Loucy (cell line): Measurements from ENCODE around the gene SH2D4B.

Source experiments
- H2AFZ ChIP-seq: fragments of 200-600 bp; sonication (generic); 2 replicates; pipeline ENCODE4 v1.6.0; 2016; ENCODE audit warnings: antibody characterized with exemption, mild to moderate bottlenecking, low read length, moderate library complexity
- H3F3A ChIP-seq: fragments of 200-600 bp; 2 replicates; pipeline ENCODE4 v1.6.0; 2016; ENCODE audit warnings: antibody characterized with exemption, low read depth, mild to moderate bottlenecking
- H3K27me3 ChIP-seq: fragments of 200-600 bp; sonication (generic); 2 replicates; pipeline ENCODE4 v1.6.1; 2014; ENCODE audit warnings: low read length, mild to moderate bottlenecking; ENCODE audit not compliant: insufficient read depth, poor library complexity, severe bottlenecking
- H3K36me3 ChIP-seq: fragments of 200-600 bp; sonication (generic); 2 replicates; pipeline ENCODE4 v1.6.1; 2016; ENCODE audit warnings: low read length; ENCODE audit not compliant: insufficient read depth
- H3K4me1 ChIP-seq: fragments of 200-600 bp; sonication (generic); 2 replicates; pipeline ENCODE4 v1.5.1; 2014; ENCODE audit warnings: low read length, mild to moderate bottlenecking; ENCODE audit not compliant: insufficient read depth, poor library complexity, severe bottlenecking
- H3K4me2 ChIP-seq: fragments of 200-600 bp; sonication (generic); 2 replicates; pipeline ENCODE4 v1.6.0; 2014; ENCODE audit warnings: antibody characterized with exemption, low read length, low read depth, mild to moderate bottlenecking; ENCODE audit not compliant: poor library complexity, severe bottlenecking
- H3K4me3 ChIP-seq: fragments of 200-600 bp; sonication (generic); 2 replicates; pipeline ENCODE4 v1.5.1; 2014; ENCODE audit warnings: low read length, mild to moderate bottlenecking, mixed read lengths; ENCODE audit not compliant: poor library complexity, severe bottlenecking
- H3K79me2 ChIP-seq: fragments of 200-600 bp; sonication (generic); 2 replicates; pipeline ENCODE4 v1.6.1; 2014; ENCODE audit warnings: low read length; ENCODE audit not compliant: insufficient read depth
- H3K9ac ChIP-seq: fragments of 200-600 bp; sonication (generic); 2 replicates; pipeline ENCODE4 v1.6.0; 2014; ENCODE audit warnings: mild to moderate bottlenecking, low read depth, low read length, moderate library complexity; ENCODE audit not compliant: poor library complexity, severe bottlenecking
- H3K9me2 ChIP-seq: fragments of 200-600 bp; sonication (generic); replicated peaks from 2 replicates; pipeline ENCODE4 v1.6.1; 2016; ENCODE audit warnings: low read depth, low read length, mixed read lengths
- H3K9me3 ChIP-seq: fragments of 200-600 bp; sonication (generic); 2 replicates; pipeline ENCODE4 v1.6.1; 2014; ENCODE audit warnings: mild to moderate bottlenecking, antibody characterized with exemption, low read length, low read depth; ENCODE audit not compliant: insufficient read depth
- H4K20me1 ChIP-seq: fragments of 200-600 bp; sonication (generic); 2 replicates; pipeline ENCODE4 v1.6.0; 2014; ENCODE audit warnings: antibody characterized with exemption, low read length, mild to moderate bottlenecking; ENCODE audit not compliant: insufficient read depth, poor library complexity, severe bottlenecking
- EZH2phosphoT487 ChIP-seq: fragments of 200-600 bp; IDR thresholded peaks from 2 replicates; pipeline ENCODE4 v1.6.1; 2018; ENCODE audit warnings: antibody characterized with exemption, mild to moderate bottlenecking, moderate library complexity, borderline replicate concordance
- TF ChIP-seq, protein P1 (sequence below): fragments of 200-600 bp; sonication (generic); conservative IDR thresholded peaks from 2 replicates; pipeline ENCODE4 v1.5.1; 2014; ENCODE audit warnings: mild to moderate bottlenecking, antibody characterized with exemption, low read length

The SH2D4B gene

DNA sequence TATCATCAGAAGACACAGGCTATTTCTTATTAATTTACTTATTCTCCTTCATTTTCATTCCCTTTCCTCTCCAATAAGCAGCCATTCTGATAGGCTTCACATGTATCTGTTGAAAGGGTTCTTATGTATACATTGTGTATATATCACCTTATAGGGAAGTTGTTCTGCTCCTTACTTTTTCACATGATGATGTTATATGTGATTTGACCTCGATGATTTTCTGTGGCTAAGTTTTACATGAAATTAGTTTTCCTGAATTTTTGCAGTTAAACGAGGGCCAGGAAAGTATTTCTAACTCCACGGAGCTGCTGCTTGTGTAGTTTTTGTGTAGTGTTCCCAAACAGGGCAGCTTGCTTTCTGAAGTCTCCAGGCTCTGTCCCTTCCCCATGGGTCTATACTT, 84.5 kb downstream of the SH2D4B start:
- Histone ChIP-seq H3F3A (no peaks in the 10 kb centered on the region), H3K79me2 (no peaks in the 10 kb centered on the region), H3K27me3 (no peaks in the 10 kb centered on the region), H2AFZ (no peak overlapping the region), H4K20me1 (no peaks in the 10 kb centered on the region), H3K9ac (no peak overlapping the region), H3K4me1 (no peaks in the 10 kb centered on the region), H3K4me3 (no peak overlapping the region), H3K9me3 (no peaks in the 10 kb centered on the region), H3K9me2 (no peaks in the 10 kb centered on the region), H3K36me3 (no peaks in the 10 kb centered on the region), H3K4me2 (no peak overlapping the region)
- TF ChIP-seq, protein P1, sequence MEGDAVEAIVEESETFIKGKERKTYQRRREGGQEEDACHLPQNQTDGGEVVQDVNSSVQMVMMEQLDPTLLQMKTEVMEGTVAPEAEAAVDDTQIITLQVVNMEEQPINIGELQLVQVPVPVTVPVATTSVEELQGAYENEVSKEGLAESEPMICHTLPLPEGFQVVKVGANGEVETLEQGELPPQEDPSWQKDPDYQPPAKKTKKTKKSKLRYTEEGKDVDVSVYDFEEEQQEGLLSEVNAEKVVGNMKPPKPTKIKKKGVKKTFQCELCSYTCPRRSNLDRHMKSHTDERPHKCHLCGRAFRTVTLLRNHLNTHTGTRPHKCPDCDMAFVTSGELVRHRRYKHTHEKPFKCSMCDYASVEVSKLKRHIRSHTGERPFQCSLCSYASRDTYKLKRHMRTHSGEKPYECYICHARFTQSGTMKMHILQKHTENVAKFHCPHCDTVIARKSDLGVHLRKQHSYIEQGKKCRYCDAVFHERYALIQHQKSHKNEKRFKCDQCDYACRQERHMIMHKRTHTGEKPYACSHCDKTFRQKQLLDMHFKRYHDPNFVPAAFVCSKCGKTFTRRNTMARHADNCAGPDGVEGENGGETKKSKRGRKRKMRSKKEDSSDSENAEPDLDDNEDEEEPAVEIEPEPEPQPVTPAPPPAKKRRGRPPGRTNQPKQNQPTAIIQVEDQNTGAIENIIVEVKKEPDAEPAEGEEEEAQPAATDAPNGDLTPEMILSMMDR: no peak
- TF ChIP-seq EZH2phosphoT487: no peak

DNA sequence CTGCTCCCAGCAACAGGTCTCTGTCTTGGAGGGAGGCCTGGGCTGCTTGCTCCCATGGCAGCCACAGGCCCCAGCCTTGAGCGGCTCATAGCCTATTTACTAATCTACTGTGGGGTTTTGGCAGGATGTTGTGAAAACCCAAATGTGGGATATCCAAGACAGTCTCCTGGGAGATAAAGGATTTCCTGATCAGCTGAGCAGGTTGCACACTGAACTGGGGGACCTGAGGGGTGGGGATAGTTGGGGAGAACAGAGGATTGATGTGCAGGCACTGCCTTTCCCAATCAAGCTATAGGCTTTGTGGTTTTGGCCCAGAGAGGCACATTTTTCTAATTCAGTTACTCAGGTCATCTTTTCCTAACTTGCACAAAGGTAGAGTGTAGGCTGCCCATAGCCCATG, 92.6 kb downstream of the SH2D4B start:
- Histone ChIP-seq H3K79me2 (no peaks in the 10 kb centered on the region), H3K4me2 (no peak overlapping the region), H3K36me3 (no peaks in the 10 kb centered on the region), H3K9ac (no peak overlapping the region), H3F3A (no peaks in the 10 kb centered on the region), H2AFZ (no peak overlapping the region), H3K9me2 (no peaks in the 10 kb centered on the region), H3K27me3 (no peaks in the 10 kb centered on the region), H3K4me3 (no peak overlapping the region), H4K20me1 (no peaks in the 10 kb centered on the region), H3K9me3 (no peaks in the 10 kb centered on the region), H3K4me1 (no peaks in the 10 kb centered on the region)
- TF ChIP-seq, protein P1: no peak
- TF ChIP-seq EZH2phosphoT487: no peak

DNA sequence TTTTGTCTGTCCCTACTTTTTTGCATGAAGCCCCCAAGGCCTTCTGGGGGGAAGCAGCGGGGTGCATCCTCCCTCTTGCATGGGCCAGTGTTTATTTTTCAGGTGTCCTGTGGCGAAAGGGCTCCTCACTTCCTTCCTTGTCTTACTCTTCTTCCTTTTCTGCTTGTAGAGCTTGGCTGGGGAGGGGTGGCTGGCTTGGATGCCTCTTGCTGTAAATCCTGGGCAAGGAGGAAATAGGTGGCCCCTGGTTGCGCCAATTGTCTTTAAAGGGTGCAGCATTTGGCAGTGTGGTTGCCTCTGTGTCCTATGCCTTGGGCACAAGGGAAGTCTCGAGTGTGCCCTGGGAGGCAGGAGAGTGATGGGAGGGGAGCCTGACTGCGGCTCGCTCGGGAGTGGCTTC, 95.0 kb downstream of the SH2D4B start:
- H2AFZ ChIP-seq: no peak overlapping the region
- H3K4me3 ChIP-seq: no peak overlapping the region
- no peaks in the 10 kb centered on the region for H3K4me1 ChIP-seq
- no peaks in the 10 kb centered on the region for H3K9me2 ChIP-seq
- TF ChIP-seq EZH2phosphoT487: no peak
- H3K79me2 ChIP-seq: no peaks in the 10 kb centered on the region
- no peaks in the 10 kb centered on the region for H3K27me3 ChIP-seq
- no peaks in the 10 kb centered on the region for H3F3A ChIP-seq
- H3K4me2 ChIP-seq: no peak overlapping the region
- H4K20me1 ChIP-seq: no peaks in the 10 kb centered on the region
- H3K9ac ChIP-seq: no peak overlapping the region
- H3K9me3 ChIP-seq: no peaks in the 10 kb centered on the region
- H3K36me3 ChIP-seq: no peaks in the 10 kb centered on the region

DNA sequence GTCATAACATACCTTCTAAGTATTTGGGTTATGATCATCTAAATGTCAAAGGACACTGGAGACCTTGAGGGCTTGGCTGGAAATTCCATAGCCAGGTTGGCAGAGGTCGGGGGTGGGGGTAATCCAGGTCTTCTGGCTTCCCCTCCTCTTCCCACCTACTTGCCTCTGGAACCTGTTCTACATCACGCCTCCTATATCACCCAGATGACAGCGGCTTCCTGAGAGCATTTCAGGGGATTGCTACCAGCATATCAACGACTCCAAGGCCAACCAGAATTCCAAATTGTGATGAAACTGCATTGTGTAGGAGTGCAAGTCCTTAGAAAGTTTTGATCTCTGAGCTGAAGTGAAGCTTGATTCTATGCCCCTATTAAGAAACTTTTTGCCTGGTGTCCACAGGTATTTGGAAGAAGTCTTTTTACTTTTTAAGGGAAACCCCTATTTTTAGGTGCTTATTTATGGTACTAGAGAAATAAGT, 95.7 kb downstream of the SH2D4B start:
- TF ChIP-seq EZH2phosphoT487: no peak
- TF ChIP-seq, protein P1: no peak
- no peaks in the 10 kb centered on the region for H3K4me1 ChIP-seq
- no peak overlapping the region for H3K4me2 ChIP-seq
- no peak overlapping the region for H2AFZ ChIP-seq
- H3K4me3 ChIP-seq: no peak overlapping the region
- no peaks in the 10 kb centered on the region for H3K79me2 ChIP-seq
- no peaks in the 10 kb centered on the region for H3K36me3 ChIP-seq
- no peaks in the 10 kb centered on the region for H3K9me3 ChIP-seq
- no peaks in the 10 kb centered on the region for H4K20me1 ChIP-seq
- no peak overlapping the region for H3K9ac ChIP-seq
- H3F3A ChIP-seq: no peaks in the 10 kb centered on the region
- no peaks in the 10 kb centered on the region for H3K9me2 ChIP-seq
- no peaks in the 10 kb centered on the region for H3K27me3 ChIP-seq
